ENCODE results near the gene ISX. TPM values are rescaled to one million over a fixed set of nuclear protein-coding genes. Genes with fewer than 3 reads are reported as not detected.

Gene ISX
- total and polyA plus RNA-seq, 9 donors: 0.05 to 3.4 (median 0.52) TPM; not detected in 6

- Histone ChIP-seq H3K27ac (ENCODE audit: low read length) (no peak overlapping the region), H3K4me1 (ENCODE audit: control insufficient read depth, insufficient read depth, low read length) (no peaks in the 10 kb centered on the region), H3K9me3 (replicated peaks; ENCODE audit: control insufficient read depth, low read depth, low read length) (no peaks in the 10 kb centered on the region), H3K36me3 (ENCODE audit: control insufficient read depth, insufficient read depth, low read length) (no peaks in the 10 kb centered on the region), H3K27me3 (ENCODE audit: control insufficient read depth, insufficient read depth, low read length) (no peaks in the 10 kb centered on the region), H3K4me3 (ENCODE audit: low read length) (no peak overlapping the region)
- no peak for DNase-seq
- WGBS (ENCODE audit: insufficient coverage): 25% methylated on average over 1 of the region's 6 CpGs
These were observed 37.8 kb downstream of the ISX start for GRCh38 chr22:35103761-35104160.

GRCh38 chr22:35104491-35104890 lies 38.5 kb downstream of the ISX start:
- Histone ChIP-seq H3K4me3 (ENCODE audit: low read length) (no peak overlapping the region), H3K4me1 (ENCODE audit: control insufficient read depth, insufficient read depth, low read length) (no peaks in the 10 kb centered on the region), H3K27ac (ENCODE audit: low read length) (no peak overlapping the region), H3K9me3 (replicated peaks; ENCODE audit: control insufficient read depth, low read depth, low read length) (no peaks in the 10 kb centered on the region), H3K27me3 (ENCODE audit: control insufficient read depth, insufficient read depth, low read length) (no peaks in the 10 kb centered on the region), H3K36me3 (ENCODE audit: control insufficient read depth, insufficient read depth, low read length) (no peaks in the 10 kb centered on the region)
- WGBS (ENCODE audit: insufficient coverage): 89% methylated on average over 5 of the region's 11 CpGs
- no peak for DNase-seq

GRCh38 chr22:35109616-35110015 lies 43.7 kb downstream of the ISX start:
- no CpG with 5 or more reads among the region's 4 CpGs for WGBS (ENCODE audit: insufficient coverage)
- Histone ChIP-seq H3K27ac (ENCODE audit: low read length) (no peak overlapping the region), H3K36me3 (ENCODE audit: control insufficient read depth, insufficient read depth, low read length) (no peaks in the 10 kb centered on the region), H3K27me3 (ENCODE audit: control insufficient read depth, insufficient read depth, low read length) (no peaks in the 10 kb centered on the region), H3K4me1 (ENCODE audit: control insufficient read depth, insufficient read depth, low read length) (no peaks in the 10 kb centered on the region), H3K9me3 (replicated peaks; ENCODE audit: control insufficient read depth, low read depth, low read length) (no peaks in the 10 kb centered on the region), H3K4me3 (ENCODE audit: low read length) (no peak overlapping the region)
- no peak for DNase-seq

GRCh38 chr22:35111244-35111643 lies 45.3 kb downstream of the ISX start:
- 61% methylated on average over 2 of the region's 3 CpGs for WGBS (ENCODE audit: insufficient coverage)
- Histone ChIP-seq H3K27me3 (ENCODE audit: control insufficient read depth, insufficient read depth, low read length) (no peaks in the 10 kb centered on the region), H3K4me3 (ENCODE audit: low read length) (no peak overlapping the region), H3K4me1 (ENCODE audit: control insufficient read depth, insufficient read depth, low read length) (no peaks in the 10 kb centered on the region), H3K9me3 (replicated peaks; ENCODE audit: control insufficient read depth, low read depth, low read length) (no peaks in the 10 kb centered on the region), H3K36me3 (ENCODE audit: control insufficient read depth, insufficient read depth, low read length) (no peaks in the 10 kb centered on the region), H3K27ac (ENCODE audit: low read length) (no peak overlapping the region)
- no peak for DNase-seq

GRCh38 chr22:35113341-35113740 lies 47.4 kb downstream of the ISX start:
- Histone ChIP-seq H3K9me3 (replicated peaks; ENCODE audit: control insufficient read depth, low read depth, low read length) (no peaks in the 10 kb centered on the region), H3K4me1 (ENCODE audit: control insufficient read depth, insufficient read depth, low read length) (no peaks in the 10 kb centered on the region), H3K4me3 (ENCODE audit: low read length) (no peak overlapping the region), H3K27ac (ENCODE audit: low read length) (no peak overlapping the region), H3K27me3 (ENCODE audit: control insufficient read depth, insufficient read depth, low read length) (no peaks in the 10 kb centered on the region), H3K36me3 (ENCODE audit: control insufficient read depth, insufficient read depth, low read length) (no peaks in the 10 kb centered on the region)
- 73% methylated on average over 6 of the region's 10 CpGs for WGBS (ENCODE audit: insufficient coverage)
- no peak for DNase-seq

- Histone ChIP-seq H3K4me1 (ENCODE audit: control insufficient read depth, insufficient read depth, low read length) (no peaks in the 10 kb centered on the region), H3K27me3 (ENCODE audit: control insufficient read depth, insufficient read depth, low read length) (no peaks in the 10 kb centered on the region), H3K27ac (ENCODE audit: low read length) (no peak overlapping the region), H3K9me3 (replicated peaks; ENCODE audit: control insufficient read depth, low read depth, low read length) (no peaks in the 10 kb centered on the region), H3K36me3 (ENCODE audit: control insufficient read depth, insufficient read depth, low read length) (no peaks in the 10 kb centered on the region), H3K4me3 (ENCODE audit: low read length) (no peak overlapping the region)
- DNase-seq: peak; percentile 80
- 31% methylated on average over 12 of the region's 14 CpGs for WGBS (ENCODE audit: insufficient coverage)
These were observed 48.4 kb downstream of the ISX start for GRCh38 chr22:35114131-35114980.

- no peak for DNase-seq
- no peaks in the 10 kb centered on the region for H3K9me3 ChIP-seq (replicated peaks; ENCODE audit: control insufficient read depth, low read depth, low read length)
- H3K27ac ChIP-seq (ENCODE audit: low read length): no peak overlapping the region
- H3K36me3 ChIP-seq (ENCODE audit: control insufficient read depth, insufficient read depth, low read length): no peaks in the 10 kb centered on the region
- no peaks in the 10 kb centered on the region for H3K27me3 ChIP-seq (ENCODE audit: control insufficient read depth, insufficient read depth, low read length)
- no peak overlapping the region for H3K4me3 ChIP-seq (ENCODE audit: low read length)
- no peaks in the 10 kb centered on the region for H3K4me1 ChIP-seq (ENCODE audit: control insufficient read depth, insufficient read depth, low read length)
- WGBS (ENCODE audit: insufficient coverage): no CpG with 5 or more reads among the region's 3 CpGs
These were observed 49.6 kb downstream of the ISX start for GRCh38 chr22:35115515-35115914.

- no peaks in the 10 kb centered on the region for H3K36me3 ChIP-seq (ENCODE audit: control insufficient read depth, insufficient read depth, low read length)
- no peaks in the 10 kb centered on the region for H3K9me3 ChIP-seq (replicated peaks; ENCODE audit: control insufficient read depth, low read depth, low read length)
- H3K27ac ChIP-seq (ENCODE audit: low read length): no peak overlapping the region
- WGBS (ENCODE audit: insufficient coverage): 97% methylated on average over 5 of the region's 7 CpGs
- no peaks in the 10 kb centered on the region for H3K4me1 ChIP-seq (ENCODE audit: control insufficient read depth, insufficient read depth, low read length)
- DNase-seq: no peak
- no peak overlapping the region for H3K4me3 ChIP-seq (ENCODE audit: low read length)
- H3K27me3 ChIP-seq (ENCODE audit: control insufficient read depth, insufficient read depth, low read length): no peaks in the 10 kb centered on the region
These were observed 50.3 kb downstream of the ISX start for GRCh38 chr22:35116269-35116668.

- H3K36me3 ChIP-seq (ENCODE audit: control insufficient read depth, insufficient read depth, low read length): no peaks in the 10 kb centered on the region
- no peak overlapping the region for H3K27ac ChIP-seq (ENCODE audit: low read length)
- WGBS (ENCODE audit: insufficient coverage): 46% methylated on average over 9 of the region's 9 CpGs
- H3K27me3 ChIP-seq (ENCODE audit: control insufficient read depth, insufficient read depth, low read length): no peaks in the 10 kb centered on the region
- DNase-seq: no peak
- H3K9me3 ChIP-seq (replicated peaks; ENCODE audit: control insufficient read depth, low read depth, low read length): no peaks in the 10 kb centered on the region
- H3K4me1 ChIP-seq (ENCODE audit: control insufficient read depth, insufficient read depth, low read length): no peaks in the 10 kb centered on the region
- no peak overlapping the region for H3K4me3 ChIP-seq (ENCODE audit: low read length)
These were observed 50.9 kb downstream of the ISX start for GRCh38 chr22:35116817-35117216.

- no peaks in the 10 kb centered on the region for H3K36me3 ChIP-seq (ENCODE audit: control insufficient read depth, insufficient read depth, low read length)
- no peaks in the 10 kb centered on the region for H3K4me1 ChIP-seq (ENCODE audit: control insufficient read depth, insufficient read depth, low read length)
- no peaks in the 10 kb centered on the region for H3K27me3 ChIP-seq (ENCODE audit: control insufficient read depth, insufficient read depth, low read length)
- DNase-seq: no peak
- no peak overlapping the region for H3K4me3 ChIP-seq (ENCODE audit: low read length)
- no peak overlapping the region for H3K27ac ChIP-seq (ENCODE audit: low read length)
- no peaks in the 10 kb centered on the region for H3K9me3 ChIP-seq (replicated peaks; ENCODE audit: control insufficient read depth, low read depth, low read length)
These were observed 53.5 kb downstream of the ISX start for GRCh38 chr22:35119494-35119893.
